Hematopoietic multipotent progenitor cell treated with erythropoietin and hydrocortisone succinate and interleukin-3 and kit ligand, for 17 days (in vitro differentiated cells): ENCODE measurements around the gene TXNDC11.

Source experiments
- DNase-seq: peaks from one replicate; pipeline ENCODE4 v3.0.0-alpha.2; 2015; ENCODE audit warnings: low spot score

The TXNDC11 gene

DNA sequence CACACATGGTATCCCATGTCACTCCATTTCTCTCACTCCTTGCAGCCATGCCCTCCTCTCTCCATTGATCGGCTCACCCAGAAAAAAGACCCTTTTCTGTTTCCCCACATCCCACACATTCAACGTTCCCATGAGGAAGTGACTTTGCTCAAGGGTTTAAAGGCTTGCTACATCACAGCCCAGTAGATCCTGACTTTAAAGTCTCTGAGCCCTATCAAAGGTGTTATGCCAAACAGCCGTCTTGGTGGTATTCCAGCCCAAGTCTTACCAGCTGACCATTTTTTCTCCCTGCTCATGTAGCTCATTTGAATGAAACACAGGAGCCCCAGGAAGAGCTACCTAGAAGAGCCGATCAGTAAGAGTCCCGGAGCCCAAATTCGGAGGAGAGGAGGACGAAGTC lies 7.4 kb upstream of the TXNDC11 start:
- DNase-seq = no peak

DNA sequence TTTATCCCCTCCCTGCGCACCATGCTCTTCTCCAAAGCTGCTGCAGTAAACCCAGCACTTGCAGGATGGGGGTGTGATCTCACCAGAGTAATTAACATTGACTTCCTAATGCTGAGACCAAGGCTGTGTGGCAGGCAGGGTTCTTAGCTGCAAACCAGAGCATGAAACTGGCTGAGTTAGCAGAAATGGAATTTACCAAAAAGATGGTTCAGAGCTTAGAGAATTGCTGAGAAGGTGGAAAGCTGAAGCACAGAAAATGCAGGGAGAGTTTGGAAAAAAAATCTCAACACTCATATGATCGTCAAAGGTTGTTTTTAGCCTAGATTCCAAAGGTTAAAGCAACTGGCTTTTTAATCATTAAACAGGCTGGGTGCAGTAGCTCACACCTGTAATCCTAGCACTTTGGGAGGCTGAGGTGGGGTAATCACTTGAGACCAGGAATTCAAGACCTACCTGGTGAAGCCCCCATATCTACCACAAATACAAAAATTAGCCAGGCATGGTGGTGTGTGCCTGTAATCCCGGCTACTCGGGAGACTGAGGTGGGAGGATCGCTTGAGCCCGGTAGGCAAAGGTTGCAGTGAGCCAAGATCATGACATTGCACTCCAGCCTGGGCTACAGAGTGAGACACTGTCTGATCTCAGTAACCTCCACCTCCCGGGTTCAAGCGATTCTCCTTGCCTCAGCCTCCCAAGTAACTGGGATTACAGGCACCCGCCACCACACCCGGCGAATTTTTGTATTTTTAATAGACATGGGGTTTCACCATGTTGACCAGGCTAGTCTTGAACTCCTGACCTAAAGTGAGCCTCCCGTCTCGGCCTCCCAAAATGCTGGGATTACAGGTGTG lies 6.0 kb upstream of the TXNDC11 start:
- DNase-seq = no peak

DNA sequence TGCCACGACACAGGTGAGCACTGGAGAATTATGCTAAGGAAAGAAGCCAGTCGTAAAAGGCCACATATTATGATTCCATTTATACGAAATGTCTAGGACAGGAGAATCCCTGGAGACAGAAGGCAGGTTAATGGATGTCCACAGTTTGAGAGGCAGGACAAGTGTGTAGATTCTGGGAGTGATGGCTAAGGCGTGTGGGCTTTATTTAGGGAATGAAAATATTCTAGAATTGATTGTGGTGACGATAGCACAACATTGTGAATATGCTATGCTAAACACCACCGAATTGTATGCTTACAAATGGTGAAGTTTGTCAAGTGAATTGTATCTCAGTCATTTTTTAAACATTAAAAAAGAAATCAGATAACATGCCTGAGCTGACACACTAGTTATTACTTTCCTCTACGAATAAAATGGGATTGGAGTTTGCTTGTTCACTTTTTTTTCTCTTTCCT lies 5.3 kb upstream of the TXNDC11 start:
- no peak for DNase-seq

DNA sequence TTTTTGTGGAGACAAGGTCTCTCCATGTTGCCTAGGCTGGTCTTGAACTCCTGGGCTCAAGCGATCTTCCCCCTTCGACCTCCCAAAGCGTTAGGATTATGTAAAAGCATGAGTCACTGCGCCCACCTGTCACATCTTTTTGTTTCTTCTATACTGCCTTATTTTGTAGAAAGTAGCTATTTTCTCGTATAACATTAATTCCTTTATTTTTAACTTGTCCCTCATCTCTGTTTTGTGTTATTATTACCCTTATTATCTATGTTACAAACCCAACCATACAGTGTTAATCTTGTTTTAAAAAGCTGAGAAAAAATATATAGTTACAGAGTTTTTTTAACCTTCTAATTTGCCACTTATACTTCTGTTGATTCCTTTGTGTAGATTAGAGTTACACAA lies 1.4 kb upstream of the TXNDC11 start:
- no peak for DNase-seq

DNA sequence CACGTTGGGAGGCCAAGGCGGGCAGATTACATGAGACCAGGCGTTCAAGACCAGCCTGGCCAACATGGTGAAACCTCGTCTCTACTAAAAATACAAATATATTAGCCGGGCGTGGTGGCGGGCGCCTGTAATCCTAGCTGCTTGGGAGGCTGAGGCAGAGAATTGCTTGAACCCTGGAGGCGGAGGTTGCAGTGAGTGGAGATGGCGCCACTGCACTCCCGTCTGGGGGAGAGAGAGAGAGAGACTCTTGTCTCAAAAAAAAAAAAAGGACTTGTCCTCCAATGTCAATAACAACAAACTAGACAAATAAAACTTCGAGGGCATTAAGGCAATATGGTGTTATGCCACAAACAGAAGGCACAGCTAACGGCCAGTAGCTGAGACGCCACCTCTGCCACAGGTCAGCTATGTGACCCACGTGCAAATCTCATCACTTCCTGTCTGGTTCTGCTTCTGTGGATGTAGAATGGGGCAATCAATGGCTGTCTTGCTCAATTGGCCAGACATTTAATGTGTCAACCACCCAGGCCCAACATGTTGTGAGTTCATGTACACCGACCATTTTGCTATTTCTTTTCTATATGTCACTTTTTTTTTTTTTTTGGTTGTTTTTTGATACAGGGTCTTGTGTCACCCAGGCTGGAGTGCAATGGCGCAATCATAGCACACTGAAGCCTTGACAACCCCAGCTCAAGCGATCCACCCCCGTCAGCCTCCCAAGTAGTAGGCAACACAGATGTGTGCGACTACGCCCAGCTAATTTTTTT lies 834 bp upstream of the TXNDC11 start:
- peak; percentile 23 for DNase-seq

DNA sequence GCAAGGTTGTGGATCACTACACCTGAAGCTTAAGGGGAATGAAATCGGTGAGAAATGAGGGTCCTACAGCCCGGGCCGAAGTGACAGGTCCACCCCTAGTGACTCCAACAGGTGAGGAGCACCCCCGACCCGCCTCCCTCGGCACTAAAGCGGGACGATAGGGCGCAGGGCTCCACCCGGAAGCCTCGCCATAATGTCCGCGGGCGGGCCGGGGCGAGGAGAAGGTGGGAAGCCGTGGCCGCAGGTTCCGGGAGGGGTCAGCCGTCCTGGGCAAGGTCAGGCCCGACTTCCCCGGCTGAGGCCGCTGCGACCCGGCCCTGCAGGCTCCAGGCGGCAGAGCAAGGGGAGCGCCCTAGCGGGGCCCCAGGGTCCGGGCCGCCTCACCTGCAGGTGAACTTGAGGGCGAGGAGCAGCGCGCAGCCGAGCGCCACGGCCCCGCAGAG lies 543 bp downstream of the TXNDC11 start:
- DNase-seq = no peak

DNA sequence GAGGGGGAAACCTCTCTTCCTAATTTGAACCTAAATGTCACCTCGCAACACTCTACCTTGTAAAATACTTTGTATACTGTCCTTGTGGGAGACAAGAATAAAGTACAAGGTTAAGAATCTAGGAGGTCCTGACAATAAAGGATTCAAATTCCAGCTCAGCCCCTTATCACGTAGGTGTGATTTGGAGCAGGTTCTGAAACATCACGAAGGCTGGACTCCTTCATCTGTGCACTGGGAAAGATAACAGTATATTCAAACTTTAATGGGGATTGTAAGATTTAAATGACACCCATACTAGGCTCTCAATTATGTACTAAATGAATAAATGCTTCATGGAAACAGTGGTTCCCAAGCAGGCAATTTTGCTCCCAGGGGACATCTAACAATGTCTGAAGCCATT lies 2.1 kb downstream of the TXNDC11 start:
- DNase-seq = no peak

DNA sequence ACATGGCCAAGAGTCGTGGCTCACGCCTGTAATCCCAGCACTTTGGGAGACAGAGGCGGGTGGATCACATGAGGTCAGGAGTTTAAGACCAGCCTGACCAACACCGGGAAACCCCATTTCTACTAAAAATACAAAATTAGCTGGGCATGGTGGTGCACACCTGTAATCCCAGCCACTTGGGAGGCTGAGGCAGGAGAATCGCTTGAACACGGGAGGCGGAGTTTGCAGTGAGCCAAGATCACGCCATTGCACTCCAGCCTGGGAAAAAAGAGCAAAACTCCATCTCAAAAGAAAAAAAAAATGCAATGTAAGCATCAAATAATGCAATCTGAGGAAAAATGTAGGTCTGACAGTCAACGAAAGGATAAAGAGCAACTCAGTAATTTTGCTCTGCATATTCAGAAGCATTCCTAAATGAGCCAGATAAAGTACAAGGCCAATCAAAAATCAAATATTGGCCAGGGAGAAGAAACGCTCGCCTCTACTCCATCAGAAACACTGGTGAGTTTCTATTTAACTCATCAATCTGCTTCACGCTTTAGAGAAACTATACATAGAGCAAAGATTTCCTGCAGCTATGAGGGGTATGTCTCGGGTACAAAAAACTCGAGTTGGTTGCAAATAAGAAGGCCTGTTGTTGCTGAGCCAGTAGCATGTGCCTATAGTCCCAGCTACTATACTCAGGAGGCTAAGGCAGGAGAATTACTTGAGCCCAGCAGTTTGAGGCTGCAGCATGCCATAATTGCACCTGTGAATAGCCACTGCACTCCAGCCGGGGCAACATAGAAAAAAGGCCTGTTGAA lies 3.7 kb downstream of the TXNDC11 start:
- DNase-seq = no peak

DNA sequence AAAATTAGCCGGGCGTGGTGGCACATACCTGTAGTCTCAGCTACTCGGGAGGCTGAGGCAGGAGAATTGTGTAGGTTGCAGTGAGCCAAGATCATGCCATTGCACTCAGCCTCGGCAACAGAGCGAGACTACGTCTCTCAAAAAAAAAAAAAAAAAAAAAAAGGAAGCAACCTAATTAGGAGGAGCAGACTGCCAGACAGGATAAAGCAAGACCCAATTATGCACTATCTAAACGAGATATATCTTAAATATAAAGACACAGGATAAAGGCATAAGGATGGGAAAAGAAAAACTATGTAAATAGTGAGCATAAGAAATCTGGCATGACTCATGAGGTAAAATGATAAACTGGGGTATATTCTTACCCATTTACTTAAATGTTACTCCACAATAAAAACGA lies 4.9 kb downstream of the TXNDC11 start:
- no peak for DNase-seq

DNA sequence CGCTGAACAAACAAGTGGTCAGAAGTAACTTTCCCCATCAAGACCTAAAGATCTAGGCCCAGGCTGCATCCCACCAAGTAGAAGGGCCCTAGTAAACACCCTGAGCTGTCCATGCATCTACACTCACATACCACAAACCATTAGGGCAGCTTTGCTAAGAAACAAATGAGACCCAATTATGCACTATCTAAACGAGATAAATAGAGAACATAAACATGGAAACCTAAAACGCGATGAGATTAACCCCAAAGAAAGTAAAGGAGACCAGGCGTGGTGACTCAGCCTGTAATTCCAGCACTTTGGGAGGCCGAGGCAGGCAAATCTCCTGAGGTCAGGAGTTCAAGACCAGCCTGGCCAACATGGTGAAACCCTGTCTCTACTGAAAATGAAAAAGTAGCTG lies 5.8 kb downstream of the TXNDC11 start:
- no peak for DNase-seq

DNA sequence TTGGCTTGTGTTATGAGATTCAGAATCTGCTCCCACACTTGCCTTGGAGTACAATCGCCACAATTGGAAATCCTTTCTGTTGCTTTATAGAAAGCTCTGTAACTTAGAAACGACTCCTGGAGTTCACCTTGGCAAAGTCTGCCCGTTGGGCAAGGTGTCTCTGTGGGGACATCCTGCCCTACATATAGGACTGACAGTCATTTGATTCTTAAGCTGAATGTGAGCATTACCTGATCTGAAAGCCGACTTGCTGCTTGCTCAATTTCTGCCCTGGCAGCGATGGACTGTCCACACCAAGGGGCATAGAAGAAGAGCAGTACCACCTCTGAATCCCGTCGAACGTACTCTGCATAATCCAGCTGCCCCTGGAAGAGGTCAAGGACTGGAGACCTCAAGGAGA lies 6.9 kb downstream of the TXNDC11 start:
- DNase-seq = no peak

DNA sequence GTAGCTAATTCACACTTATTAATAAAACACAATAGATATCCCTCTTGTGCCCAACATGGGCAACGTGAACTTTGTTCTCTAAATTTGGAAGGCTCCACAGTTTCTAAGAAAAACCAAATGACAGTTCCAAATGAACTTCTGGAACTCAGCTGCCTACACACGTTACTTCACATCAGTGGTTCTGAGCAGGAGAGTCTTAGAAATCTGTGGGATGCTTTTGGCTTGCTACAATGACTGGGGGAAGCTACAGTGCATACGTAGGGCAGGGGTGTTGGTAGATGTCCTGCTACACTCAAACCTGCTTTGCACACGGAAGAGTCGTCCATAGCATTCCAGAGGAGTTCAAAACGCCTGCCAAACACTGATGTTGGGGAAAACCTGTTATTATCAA lies 8.0 kb downstream of the TXNDC11 start:
- no peak for DNase-seq

DNA sequence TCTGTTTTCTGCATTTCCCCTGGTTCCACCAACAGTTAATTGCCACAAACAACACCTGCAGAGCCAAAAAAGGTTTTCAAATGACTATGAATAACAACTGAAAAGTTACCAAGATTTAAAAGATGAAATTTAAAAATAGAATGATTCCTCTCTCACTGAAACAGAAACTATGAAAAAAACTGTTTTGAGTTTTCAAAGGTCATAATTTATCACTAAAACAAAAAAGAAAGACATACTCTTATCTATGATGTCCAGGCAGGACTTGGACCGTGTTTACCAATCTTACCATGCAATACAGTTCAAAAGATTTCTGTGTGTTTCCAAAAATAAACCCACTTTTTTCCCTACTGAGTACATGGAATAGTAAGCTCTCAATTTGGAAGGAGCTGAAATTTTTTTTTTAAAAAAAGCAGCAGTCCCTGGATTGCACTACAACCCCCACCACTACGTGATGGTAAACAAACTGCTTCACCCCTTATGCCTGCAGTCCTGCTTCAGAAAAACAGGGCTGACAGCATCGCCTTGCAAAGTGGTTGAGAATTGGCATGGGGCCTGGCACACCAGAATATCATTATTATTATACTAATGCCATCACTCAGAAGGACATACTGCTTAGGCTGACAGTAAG lies 8.5 kb downstream of the TXNDC11 start:
- DNase-seq = peak; percentile 49

DNA sequence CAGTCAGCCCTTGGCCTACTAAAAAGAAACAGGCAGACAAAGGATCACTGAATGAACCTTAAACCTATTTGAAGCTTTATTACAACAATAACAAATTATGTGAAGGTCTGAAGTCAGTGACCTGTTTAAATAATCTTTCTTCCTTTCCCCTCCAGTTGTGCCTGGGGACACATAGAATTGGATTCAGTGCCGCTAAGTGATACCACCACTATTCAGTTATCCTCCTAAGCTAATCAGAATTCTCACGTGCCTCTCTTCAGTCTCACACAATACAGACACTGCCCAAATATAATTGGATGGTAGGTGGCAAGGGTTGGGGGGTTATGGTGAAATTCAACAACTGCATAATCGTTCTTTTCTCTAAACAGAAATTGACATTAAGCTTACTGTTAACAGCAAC lies 11.4 kb downstream of the TXNDC11 start:
- no peak for DNase-seq

DNA sequence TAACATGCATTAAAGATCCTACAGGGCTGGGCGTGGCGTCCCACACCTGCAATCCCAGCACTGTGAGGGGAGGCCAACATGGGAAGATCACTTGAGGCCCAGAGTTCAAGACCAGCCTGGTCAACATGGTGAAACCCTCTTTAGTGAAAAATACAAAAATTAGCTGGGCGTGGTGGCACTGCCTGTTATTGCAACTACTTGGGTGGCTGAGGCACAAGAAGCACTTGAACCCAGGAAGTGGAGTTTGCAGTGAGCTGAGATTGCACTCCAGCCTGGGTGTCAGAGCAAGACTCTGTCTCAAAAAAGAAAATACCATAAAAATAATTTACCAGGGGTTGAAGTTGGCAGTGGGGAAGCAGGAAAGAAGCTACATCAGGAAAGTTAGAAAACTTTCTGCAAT lies 12.9 kb downstream of the TXNDC11 start:
- DNase-seq = no peak

DNA sequence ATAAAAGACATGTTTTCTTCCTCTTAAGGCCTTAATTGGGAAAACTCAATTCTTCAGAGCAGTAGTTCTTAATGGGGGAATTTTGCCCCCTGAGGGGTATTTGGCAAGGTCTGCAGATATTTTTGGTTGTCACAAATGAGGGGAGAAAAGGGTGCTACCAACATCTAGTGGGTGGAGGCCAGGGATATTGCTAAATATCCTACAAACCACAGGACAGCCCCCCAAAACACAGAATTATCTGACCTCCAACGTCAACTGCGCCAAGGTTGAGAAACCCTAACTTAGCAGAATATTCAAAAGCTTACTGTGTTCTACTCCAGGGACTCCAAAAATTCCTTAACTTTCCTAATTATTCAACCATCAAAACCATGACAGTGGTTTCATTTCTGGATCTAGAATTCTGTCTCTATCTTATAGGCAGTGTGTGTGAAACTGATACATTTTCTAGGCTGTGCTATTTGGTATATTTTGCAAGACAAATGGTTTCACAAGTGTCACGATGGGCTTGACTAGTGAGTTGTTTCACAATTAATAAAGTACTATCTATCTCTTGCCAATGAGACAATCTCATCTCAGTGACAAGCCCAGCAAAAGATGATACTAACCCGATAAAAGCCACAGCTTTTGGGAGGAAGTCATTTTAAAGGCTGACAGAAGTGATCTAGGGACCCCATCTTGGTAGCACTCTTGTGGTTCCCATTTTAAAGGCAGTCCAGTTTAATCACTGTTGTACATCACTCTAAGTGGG lies 14.7 kb downstream of the TXNDC11 start:
- no peak for DNase-seq

DNA sequence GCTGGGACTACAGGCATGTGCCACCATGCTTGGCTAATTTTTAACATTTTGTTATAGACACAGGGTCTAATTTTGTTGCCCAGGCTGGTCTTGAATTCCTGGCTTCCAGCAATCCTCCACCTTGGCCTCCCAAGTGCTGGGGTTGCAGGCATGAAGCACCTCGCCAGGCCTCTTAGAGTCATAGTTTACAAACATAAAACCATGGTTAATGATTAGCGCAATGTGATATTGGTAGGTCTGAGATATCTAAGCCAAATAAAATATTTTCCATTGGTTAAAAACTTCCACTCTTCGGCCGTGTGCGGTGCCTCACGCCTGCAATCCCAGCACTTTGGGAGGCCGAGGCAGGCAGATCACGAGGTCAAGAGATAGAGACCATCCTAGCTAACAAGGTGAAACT lies 16.6 kb downstream of the TXNDC11 start:
- DNase-seq = no peak

DNA sequence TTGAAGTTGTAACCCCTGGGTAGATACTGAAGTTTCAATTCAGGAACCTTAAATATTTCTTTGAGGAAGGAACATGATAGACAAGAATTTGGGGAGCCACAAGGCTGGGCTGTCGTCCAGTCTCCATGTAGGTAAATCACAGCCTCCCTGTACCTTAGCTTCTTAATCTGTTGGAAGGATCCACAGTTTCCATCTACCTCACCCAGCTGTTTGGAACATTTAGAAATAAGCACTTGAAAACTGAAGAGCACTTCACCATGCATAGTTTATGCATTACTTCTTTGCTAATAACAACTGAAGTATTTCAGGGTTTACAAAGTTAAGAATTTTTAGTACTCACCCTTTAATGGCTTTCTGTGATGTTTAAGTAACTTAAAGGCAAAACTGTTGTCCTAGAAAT lies 17.2 kb downstream of the TXNDC11 start:
- DNase-seq = no peak

DNA sequence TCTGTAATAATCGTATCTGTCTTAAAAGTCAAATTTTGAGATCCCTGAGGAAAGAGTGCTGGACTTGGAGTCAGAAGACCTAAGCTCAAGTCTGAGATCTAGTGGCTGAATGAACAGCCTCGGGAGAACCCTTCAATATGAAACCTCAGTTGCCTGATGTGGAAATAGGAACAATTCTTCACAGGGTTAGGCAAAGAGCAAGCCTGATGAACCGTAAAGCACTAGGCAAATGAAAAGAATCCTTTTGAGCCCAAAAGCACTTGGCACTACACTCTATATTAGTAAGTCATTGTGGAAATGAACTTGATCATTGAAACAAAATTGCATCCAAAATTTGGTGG lies 20.2 kb downstream of the TXNDC11 start:
- DNase-seq = no peak

DNA sequence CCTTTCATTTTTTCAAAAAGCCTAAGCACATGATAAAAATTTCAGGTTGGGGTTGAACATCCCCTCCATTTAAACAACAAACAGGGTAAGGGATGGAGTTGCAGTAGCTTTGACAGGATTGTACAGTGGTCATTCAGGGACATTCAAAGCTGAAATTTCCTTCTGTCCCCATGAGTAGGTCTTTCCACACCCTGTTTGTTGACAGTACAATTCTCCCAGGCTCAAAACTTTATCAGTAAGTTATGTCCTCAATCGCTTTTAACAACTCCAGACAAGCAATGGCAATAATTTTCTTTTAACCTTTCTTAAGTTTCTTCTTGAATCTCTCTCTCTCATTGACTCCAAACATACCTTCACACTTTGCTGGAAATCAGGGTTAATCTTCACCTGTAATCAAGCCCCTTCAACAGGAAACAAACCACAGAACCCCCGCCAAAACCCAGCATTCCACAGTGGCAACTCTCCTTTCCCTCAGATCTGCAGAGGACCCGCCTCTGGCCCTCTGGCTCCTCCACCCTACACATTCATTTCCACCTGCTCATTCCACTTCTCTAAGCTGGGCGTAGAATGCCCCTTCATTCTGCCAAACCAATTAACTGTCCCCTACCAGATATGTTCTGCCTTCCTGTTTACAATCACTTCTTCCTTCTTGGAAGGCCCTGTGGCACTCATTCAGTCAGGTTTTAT lies 20.7 kb downstream of the TXNDC11 start:
- DNase-seq = no peak

DNA sequence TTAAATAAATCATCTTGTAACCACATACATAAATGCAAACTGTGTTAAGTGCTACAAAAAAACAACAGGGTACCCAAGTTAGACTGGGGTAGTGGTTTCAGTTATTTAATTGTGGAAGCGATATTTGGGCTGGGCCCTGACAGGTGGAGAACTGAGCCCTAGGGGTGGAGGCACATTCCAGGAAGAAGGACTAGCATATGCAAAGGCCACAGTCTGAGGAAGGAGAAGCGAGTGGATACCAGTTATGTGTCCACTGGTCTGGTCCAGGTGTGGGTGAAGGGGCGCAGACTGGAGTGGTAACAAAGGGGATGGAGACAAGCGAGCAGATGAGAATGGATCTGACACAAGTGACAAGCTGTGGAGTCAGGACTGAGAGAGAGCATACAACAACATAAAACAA lies 22.9 kb downstream of the TXNDC11 start:
- DNase-seq = no peak
